Measurements from ENCODE around the gene PRRT2.

Gene PRRT2

GRCh38 chr16:29806641-29807425 is 5.2 kb upstream of the PRRT2 start:
- H3K9me3 ChIP-seq (ENCODE audit: insufficient read depth, low read length), result no peaks in the 10 kb centered on the region
- TF ChIP-seq, protein P1, sequence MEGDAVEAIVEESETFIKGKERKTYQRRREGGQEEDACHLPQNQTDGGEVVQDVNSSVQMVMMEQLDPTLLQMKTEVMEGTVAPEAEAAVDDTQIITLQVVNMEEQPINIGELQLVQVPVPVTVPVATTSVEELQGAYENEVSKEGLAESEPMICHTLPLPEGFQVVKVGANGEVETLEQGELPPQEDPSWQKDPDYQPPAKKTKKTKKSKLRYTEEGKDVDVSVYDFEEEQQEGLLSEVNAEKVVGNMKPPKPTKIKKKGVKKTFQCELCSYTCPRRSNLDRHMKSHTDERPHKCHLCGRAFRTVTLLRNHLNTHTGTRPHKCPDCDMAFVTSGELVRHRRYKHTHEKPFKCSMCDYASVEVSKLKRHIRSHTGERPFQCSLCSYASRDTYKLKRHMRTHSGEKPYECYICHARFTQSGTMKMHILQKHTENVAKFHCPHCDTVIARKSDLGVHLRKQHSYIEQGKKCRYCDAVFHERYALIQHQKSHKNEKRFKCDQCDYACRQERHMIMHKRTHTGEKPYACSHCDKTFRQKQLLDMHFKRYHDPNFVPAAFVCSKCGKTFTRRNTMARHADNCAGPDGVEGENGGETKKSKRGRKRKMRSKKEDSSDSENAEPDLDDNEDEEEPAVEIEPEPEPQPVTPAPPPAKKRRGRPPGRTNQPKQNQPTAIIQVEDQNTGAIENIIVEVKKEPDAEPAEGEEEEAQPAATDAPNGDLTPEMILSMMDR (IDR thresholded peaks at IDR 0.05; ENCODE audit: insufficient read depth, low read length, poor library complexity, severe bottlenecking), result no peak
- TF ChIP-seq EZH2phosphoT487 (conservative IDR thresholded peaks at IDR 0.05; ENCODE audit: low read length), result no peak

DNA sequence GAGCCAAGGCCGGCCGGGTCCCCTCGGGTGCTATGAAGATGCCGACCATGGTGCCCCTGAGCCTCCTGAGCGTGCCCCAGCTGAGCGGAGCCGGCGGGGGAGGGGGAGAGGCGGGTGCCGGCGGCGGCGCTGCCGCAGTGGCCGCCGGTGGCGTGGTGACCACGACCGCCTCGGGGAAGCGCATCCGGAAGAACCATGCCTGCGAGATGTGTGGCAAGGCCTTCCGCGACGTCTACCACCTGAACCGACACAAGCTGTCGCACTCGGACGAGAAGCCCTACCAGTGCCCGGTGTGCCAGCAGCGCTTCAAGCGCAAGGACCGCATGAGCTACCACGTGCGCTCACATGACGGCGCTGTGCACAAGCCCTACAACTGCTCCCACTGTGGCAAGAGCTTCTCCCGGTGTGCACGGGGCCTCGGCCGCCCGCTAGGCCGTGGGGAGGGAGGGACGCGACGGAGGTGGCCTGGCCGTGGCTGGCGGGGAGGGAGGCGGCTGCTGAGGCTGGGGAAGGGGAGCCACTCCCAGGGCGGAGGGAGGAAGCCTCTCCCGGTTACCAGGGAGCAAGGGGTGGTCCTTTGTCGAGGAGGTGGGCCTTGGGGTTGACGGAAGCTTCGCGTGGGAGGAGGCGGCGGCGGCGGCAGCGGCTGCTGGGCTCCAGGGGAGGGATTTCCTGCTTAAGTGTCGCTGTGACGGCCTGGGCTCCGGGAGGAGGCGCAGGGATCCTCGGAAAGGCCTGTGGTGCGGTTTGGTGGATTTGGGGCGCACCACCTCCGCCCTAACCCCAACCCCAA is 4.4 kb upstream of the PRRT2 start:
- peaks cover 12% of the 10 kb centered on the region; the same call in 1 of the 2 replicates for H3K79me2 ChIP-seq (ENCODE audit: insufficient read depth, low read length)
- peak overlapping the region; percentile 62 for H3K4me3 ChIP-seq (ENCODE audit: insufficient read depth, low read length, poor library complexity, severe bottlenecking)
- H3K9ac ChIP-seq (ENCODE audit: low read length), result peak overlapping the region; percentile 74
- TF ChIP-seq, protein P1 (IDR thresholded peaks at IDR 0.05; ENCODE audit: insufficient read depth, low read length, poor library complexity, severe bottlenecking), result peak; percentile 7
- no peak for TF ChIP-seq EZH2phosphoT487 (conservative IDR thresholded peaks at IDR 0.05; ENCODE audit: low read length)
- H4K20me1 ChIP-seq (ENCODE audit: low read depth, low read length), result peaks cover 8% of the 10 kb centered on the region
- H3K36me3 ChIP-seq (ENCODE audit: low read length), result peaks cover 15% of the 10 kb centered on the region
- H3K27me3 ChIP-seq (ENCODE audit: low read length), result no peaks in the 10 kb centered on the region
- H3F3A ChIP-seq (ENCODE audit: insufficient read depth), result peaks cover 46% of the 10 kb centered on the region
- H3K27ac ChIP-seq (ENCODE audit: low read depth, low read length), result peak overlapping the region; percentile 84
- H3K9me3 ChIP-seq (ENCODE audit: insufficient read depth, low read length), result no peaks in the 10 kb centered on the region
- no peak overlapping the region for H2AFZ ChIP-seq (ENCODE audit: low read depth, low read length, severe bottlenecking)
- no peaks in the 10 kb centered on the region for H3K9me2 ChIP-seq (replicated peaks; ENCODE audit: insufficient read depth, low read length)
- peak overlapping the region; percentile 62 for H3K4me2 ChIP-seq (ENCODE audit: low read depth, low read length, poor library complexity, severe bottlenecking)

More at GRCh38 chr16:29806641-29807425, 5.2 kb upstream of the PRRT2 start:
- Histone ChIP-seq H3K9ac (ENCODE audit: low read length) (peak overlapping the region; percentile 74), H3K27me3 (ENCODE audit: low read length) (no peaks in the 10 kb centered on the region), H3K4me3 (ENCODE audit: insufficient read depth, low read length, poor library complexity, severe bottlenecking) (peak overlapping the region; percentile 62), H3F3A (ENCODE audit: insufficient read depth) (peaks cover 51% of the 10 kb centered on the region), H4K20me1 (ENCODE audit: low read depth, low read length) (peaks cover 8% of the 10 kb centered on the region), H3K27ac (ENCODE audit: low read depth, low read length) (peak overlapping the region; percentile 84), H2AFZ (ENCODE audit: low read depth, low read length, severe bottlenecking) (no peak overlapping the region), H3K4me2 (ENCODE audit: low read depth, low read length, poor library complexity, severe bottlenecking) (peak overlapping the region; percentile 62), H3K9me2 (replicated peaks; ENCODE audit: insufficient read depth, low read length) (no peaks in the 10 kb centered on the region), H3K79me2 (ENCODE audit: insufficient read depth, low read length) (peaks cover 12% of the 10 kb centered on the region; the same call in 1 of the 2 replicates), H3K36me3 (ENCODE audit: low read length) (peaks cover 15% of the 10 kb centered on the region)

DNA sequence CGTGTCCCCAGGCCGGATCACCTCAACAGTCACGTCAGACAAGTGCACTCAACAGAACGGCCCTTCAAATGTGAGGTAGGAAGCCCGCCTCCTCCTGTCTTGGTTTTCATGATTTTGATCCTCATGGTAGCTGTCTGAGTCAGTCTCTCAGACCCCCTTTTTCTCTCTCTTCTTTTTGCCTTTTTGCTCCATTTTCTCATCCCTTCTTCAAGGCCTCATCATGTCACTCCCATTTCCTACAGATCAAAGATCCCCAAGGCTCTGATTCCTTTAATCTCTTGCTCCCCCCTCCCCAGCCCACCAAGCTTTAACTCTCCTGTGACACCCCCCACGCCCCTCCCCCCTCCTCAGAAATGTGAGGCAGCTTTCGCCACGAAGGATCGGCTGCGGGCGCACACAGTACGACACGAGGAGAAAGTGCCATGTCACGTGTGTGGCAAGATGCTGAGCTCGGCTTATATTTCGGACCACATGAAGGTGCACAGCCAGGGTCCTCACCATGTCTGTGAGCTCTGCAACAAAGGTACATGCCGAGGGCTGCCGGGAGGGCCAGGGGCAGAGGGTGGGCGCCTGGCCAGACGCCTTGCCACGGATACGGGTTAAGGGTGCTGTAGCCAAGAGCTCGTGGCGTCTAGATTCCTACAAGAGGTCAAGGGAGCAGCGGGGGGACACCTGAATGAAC is 3.6 kb upstream of the PRRT2 start:
- no peaks in the 10 kb centered on the region for H3K9me3 ChIP-seq (ENCODE audit: insufficient read depth, low read length)
- H2AFZ ChIP-seq (ENCODE audit: low read depth, low read length, severe bottlenecking), result no peak overlapping the region
- H4K20me1 ChIP-seq (ENCODE audit: low read depth, low read length), result peaks cover 8% of the 10 kb centered on the region
- peak overlapping the region; percentile 62 for H3K4me3 ChIP-seq (ENCODE audit: insufficient read depth, low read length, poor library complexity, severe bottlenecking)
- no peak for TF ChIP-seq EZH2phosphoT487 (conservative IDR thresholded peaks at IDR 0.05; ENCODE audit: low read length)
- TF ChIP-seq, protein P1 (IDR thresholded peaks at IDR 0.05; ENCODE audit: insufficient read depth, low read length, poor library complexity, severe bottlenecking), result no peak
- H3K27ac ChIP-seq (ENCODE audit: low read depth, low read length), result peak overlapping the region; percentile 84
- H3K9ac ChIP-seq (ENCODE audit: low read length), result peak overlapping the region; percentile 74
- peaks cover 12% of the 10 kb centered on the region; the same call in 1 of the 2 replicates for H3K79me2 ChIP-seq (ENCODE audit: insufficient read depth, low read length)
- H3K27me3 ChIP-seq (ENCODE audit: low read length), result no peaks in the 10 kb centered on the region
- peak overlapping the region; percentile 62 for H3K4me2 ChIP-seq (ENCODE audit: low read depth, low read length, poor library complexity, severe bottlenecking)
- no peaks in the 10 kb centered on the region for H3K9me2 ChIP-seq (replicated peaks; ENCODE audit: insufficient read depth, low read length)
- peaks cover 39% of the 10 kb centered on the region for H3F3A ChIP-seq (ENCODE audit: insufficient read depth)
- H3K36me3 ChIP-seq (ENCODE audit: low read length), result peaks cover 15% of the 10 kb centered on the region

All from SU-DHL-6 (cell line).